Neural cell (in vitro differentiated cells): ENCODE data around the gene FREM3. TPM values are rescaled to one million over a fixed set of nuclear protein-coding genes. Genes with fewer than 3 reads are reported as not detected.

Source experiments
- H2AFZ ChIP-seq: fragments of 200-600, 300-800 bp; sonication (generic), shearing (Covaris generic); 2 replicates; pipeline ENCODE4 v1.6.0; 2014; ENCODE audit warnings: low read depth, mild to moderate bottlenecking, antibody characterized with exemption, low read length, moderate library complexity
- H3F3A ChIP-seq: fragments of 200-600 bp; shearing (Covaris generic); 2 replicates; pipeline ENCODE4 v1.6.1; 2016; ENCODE audit warnings: mild to moderate bottlenecking, moderate library complexity, mixed read lengths, antibody characterized with exemption, low read length; ENCODE audit not compliant: insufficient read depth, poor library complexity, severe bottlenecking
- H3K27ac ChIP-seq: fragments of 200-600, 300-800 bp; sonication (generic), shearing (Covaris generic); 2 replicates; pipeline ENCODE4 v1.5.1; 2014; ENCODE audit warnings: mild to moderate bottlenecking, low read length, moderate library complexity
- H3K27me3 ChIP-seq: fragments of 300-800, 200-600 bp; sonication (generic), shearing (Covaris generic); 2 replicates; pipeline ENCODE4 v1.6.0; 2014; ENCODE audit warnings: mild to moderate bottlenecking, low read depth, low read length, moderate library complexity; ENCODE audit not compliant: insufficient read depth
- H3K36me3 ChIP-seq: fragments of 300-800, 200-600 bp; sonication (generic), shearing (Covaris generic); 2 replicates; pipeline ENCODE4 v1.5.1; 2014; ENCODE audit warnings: mild to moderate bottlenecking, antibody characterized with exemption, low read length, moderate library complexity; ENCODE audit not compliant: insufficient read depth
- H3K4me2 ChIP-seq: fragments of 300-800, 200-600 bp; sonication (generic), shearing (Covaris generic); 2 replicates; pipeline ENCODE4 v1.6.0; 2014; ENCODE audit warnings: mild to moderate bottlenecking, low read length
- H3K4me3 ChIP-seq: fragments of 300-800, 200-600 bp; sonication (generic), shearing (Covaris generic); 2 replicates; pipeline ENCODE4 v1.5.1; 2014; ENCODE audit warnings: mild to moderate bottlenecking, low read length, moderate library complexity
- H3K79me2 ChIP-seq: fragments of 200-600 bp; shearing (Covaris generic); replicated peaks from 2 replicates; pipeline ENCODE4 v1.6.0; 2014; ENCODE audit warnings: mild to moderate bottlenecking, low read length, moderate library complexity; ENCODE audit not compliant: insufficient read depth
- H3K9ac ChIP-seq: fragments of 300-800, 200-600 bp; sonication (generic), shearing (Covaris generic); 2 replicates; pipeline ENCODE4 v1.6.1; 2016; ENCODE audit warnings: mild to moderate bottlenecking, low read length, mixed read lengths
- H3K9me2 ChIP-seq: fragments of 200-600 bp; shearing (Covaris generic); 2 replicates; pipeline ENCODE4 v1.6.1; 2016; ENCODE audit warnings: mild to moderate bottlenecking, low read length, mixed read lengths; ENCODE audit not compliant: insufficient read depth
- H3K9me3 ChIP-seq: fragments of 200-600, 300-800 bp; sonication (generic), shearing (Covaris generic); 2 replicates; pipeline ENCODE4 v1.6.1; 2016; ENCODE audit warnings: mild to moderate bottlenecking, mixed run types, low read length, moderate library complexity, mixed read lengths
- H4K20me1 ChIP-seq: fragments of 200-600 bp; shearing (Covaris generic); 2 replicates; pipeline ENCODE4 v1.6.1; 2016; ENCODE audit warnings: mild to moderate bottlenecking, mixed run types; ENCODE audit not compliant: insufficient read depth
- EP300 ChIP-seq: fragments of 450-650 bp; conservative IDR thresholded peaks from 2 replicates; pipeline ENCODE4 v1.6.1; 2014; ENCODE audit warnings: antibody characterized with exemption, mild to moderate bottlenecking, moderate library complexity; ENCODE audit not compliant: poor library complexity, severe bottlenecking
- EZH2 ChIP-seq: fragments of 200-600, 300-800 bp; shearing (Covaris generic), sonication (generic); IDR thresholded peaks from 2 replicates; pipeline ENCODE4 v1.6.1; 2014; ENCODE audit warnings: antibody characterized with exemption, low read length, borderline replicate concordance, mild to moderate bottlenecking; ENCODE audit not compliant: insufficient read depth, poor library complexity, severe bottlenecking
- MXI1 ChIP-seq: fragments of 450-650 bp; conservative IDR thresholded peaks from 2 replicates; pipeline ENCODE4 v1.6.1; 2014; ENCODE audit warnings: antibody characterized with exemption, mild to moderate bottlenecking; ENCODE audit not compliant: poor library complexity, severe bottlenecking
- POLR2AphosphoS5 ChIP-seq: IDR thresholded peaks from 2 replicates; pipeline ENCODE4 v1.6.1; 2012
- RAD21 ChIP-seq: fragments of 450-650 bp; conservative IDR thresholded peaks from 2 replicates; pipeline ENCODE4 v1.6.1; 2014; ENCODE audit warnings: antibody characterized with exemption, mild to moderate bottlenecking, moderate library complexity
- SMC3 ChIP-seq: fragments of 450-650 bp; conservative IDR thresholded peaks from 2 replicates; pipeline ENCODE4 v1.6.1; 2014; ENCODE audit warnings: antibody characterized with exemption, mild to moderate bottlenecking, moderate library complexity; ENCODE audit not compliant: poor library complexity
- TAF1 ChIP-seq: IDR thresholded peaks from 2 replicates; pipeline ENCODE4 v1.6.1; 2012; ENCODE audit warnings: low read depth
- polyA plus RNA-seq: library from polyadenylated mRNA; depleted of rRNA; stranded (reverse); fragments of >200 nt; gene quantifications from 2 replicates; pipeline ENCODE4 v1.2.3, GENCODE V29; 2014
- TF ChIP-seq, protein P1 (sequence below): IDR thresholded peaks from 2 replicates; pipeline ENCODE4 v1.6.1; 2012; ENCODE audit warnings: borderline replicate concordance
- TF ChIP-seq, protein P2 (sequence below): fragments of 450-650 bp; IDR thresholded peaks from 2 replicates; pipeline ENCODE4 v1.5.1; 2014; ENCODE audit warnings: antibody characterized with exemption, mild to moderate bottlenecking, moderate library complexity; ENCODE audit not compliant: poor library complexity, severe bottlenecking

FREM3 gene
- polyA plus RNA-seq, 1 donor from 2014 or later, result 0.35 TPM

DNA sequence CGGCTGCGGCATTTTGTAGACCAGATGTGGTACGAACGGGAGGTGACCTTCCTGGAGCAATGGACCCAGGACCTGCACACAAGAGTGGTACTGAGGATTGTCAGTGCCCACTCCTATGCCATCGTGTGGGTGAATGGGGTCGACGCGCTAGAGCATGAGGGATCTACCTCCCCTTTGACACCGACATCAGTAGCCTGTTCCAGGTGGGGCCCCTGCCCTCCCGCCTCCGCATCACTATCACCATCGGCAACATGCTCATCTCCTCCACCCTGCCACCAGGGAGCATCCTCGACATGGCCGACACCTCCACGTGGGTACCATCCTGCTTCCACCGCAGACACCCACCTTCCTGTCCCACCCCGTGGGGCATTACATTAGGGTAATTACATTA is 140.7 kb downstream of the FREM3 start:
- H3K4me2 ChIP-seq, result no peak overlapping the region
- no peak overlapping the region for H3K9ac ChIP-seq
- no peaks in the 10 kb centered on the region for H3K27me3 ChIP-seq
- no peaks in the 10 kb centered on the region for H4K20me1 ChIP-seq
- H3K79me2 ChIP-seq, result no peaks in the 10 kb centered on the region
- no peak for TF ChIP-seq POLR2AphosphoS5
- TF ChIP-seq RAD21, result no peak
- no peak for TF ChIP-seq TAF1
- no peak for TF ChIP-seq SMC3
- no peak for TF ChIP-seq MXI1
- TF ChIP-seq EZH2, result no peak
- TF ChIP-seq, protein P1, sequence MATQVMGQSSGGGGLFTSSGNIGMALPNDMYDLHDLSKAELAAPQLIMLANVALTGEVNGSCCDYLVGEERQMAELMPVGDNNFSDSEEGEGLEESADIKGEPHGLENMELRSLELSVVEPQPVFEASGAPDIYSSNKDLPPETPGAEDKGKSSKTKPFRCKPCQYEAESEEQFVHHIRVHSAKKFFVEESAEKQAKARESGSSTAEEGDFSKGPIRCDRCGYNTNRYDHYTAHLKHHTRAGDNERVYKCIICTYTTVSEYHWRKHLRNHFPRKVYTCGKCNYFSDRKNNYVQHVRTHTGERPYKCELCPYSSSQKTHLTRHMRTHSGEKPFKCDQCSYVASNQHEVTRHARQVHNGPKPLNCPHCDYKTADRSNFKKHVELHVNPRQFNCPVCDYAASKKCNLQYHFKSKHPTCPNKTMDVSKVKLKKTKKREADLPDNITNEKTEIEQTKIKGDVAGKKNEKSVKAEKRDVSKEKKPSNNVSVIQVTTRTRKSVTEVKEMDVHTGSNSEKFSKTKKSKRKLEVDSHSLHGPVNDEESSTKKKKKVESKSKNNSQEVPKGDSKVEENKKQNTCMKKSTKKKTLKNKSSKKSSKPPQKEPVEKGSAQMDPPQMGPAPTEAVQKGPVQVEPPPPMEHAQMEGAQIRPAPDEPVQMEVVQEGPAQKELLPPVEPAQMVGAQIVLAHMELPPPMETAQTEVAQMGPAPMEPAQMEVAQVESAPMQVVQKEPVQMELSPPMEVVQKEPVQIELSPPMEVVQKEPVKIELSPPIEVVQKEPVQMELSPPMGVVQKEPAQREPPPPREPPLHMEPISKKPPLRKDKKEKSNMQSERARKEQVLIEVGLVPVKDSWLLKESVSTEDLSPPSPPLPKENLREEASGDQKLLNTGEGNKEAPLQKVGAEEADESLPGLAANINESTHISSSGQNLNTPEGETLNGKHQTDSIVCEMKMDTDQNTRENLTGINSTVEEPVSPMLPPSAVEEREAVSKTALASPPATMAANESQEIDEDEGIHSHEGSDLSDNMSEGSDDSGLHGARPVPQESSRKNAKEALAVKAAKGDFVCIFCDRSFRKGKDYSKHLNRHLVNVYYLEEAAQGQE, result no peak
- no peak for TF ChIP-seq EP300
- TF ChIP-seq, protein P2, sequence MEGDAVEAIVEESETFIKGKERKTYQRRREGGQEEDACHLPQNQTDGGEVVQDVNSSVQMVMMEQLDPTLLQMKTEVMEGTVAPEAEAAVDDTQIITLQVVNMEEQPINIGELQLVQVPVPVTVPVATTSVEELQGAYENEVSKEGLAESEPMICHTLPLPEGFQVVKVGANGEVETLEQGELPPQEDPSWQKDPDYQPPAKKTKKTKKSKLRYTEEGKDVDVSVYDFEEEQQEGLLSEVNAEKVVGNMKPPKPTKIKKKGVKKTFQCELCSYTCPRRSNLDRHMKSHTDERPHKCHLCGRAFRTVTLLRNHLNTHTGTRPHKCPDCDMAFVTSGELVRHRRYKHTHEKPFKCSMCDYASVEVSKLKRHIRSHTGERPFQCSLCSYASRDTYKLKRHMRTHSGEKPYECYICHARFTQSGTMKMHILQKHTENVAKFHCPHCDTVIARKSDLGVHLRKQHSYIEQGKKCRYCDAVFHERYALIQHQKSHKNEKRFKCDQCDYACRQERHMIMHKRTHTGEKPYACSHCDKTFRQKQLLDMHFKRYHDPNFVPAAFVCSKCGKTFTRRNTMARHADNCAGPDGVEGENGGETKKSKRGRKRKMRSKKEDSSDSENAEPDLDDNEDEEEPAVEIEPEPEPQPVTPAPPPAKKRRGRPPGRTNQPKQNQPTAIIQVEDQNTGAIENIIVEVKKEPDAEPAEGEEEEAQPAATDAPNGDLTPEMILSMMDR, result no peak
- no peaks in the 10 kb centered on the region for H3K9me2 ChIP-seq
- no peak overlapping the region for H3K27ac ChIP-seq
- no peaks in the 10 kb centered on the region for H3F3A ChIP-seq
- no peak overlapping the region for H2AFZ ChIP-seq
- no peaks in the 10 kb centered on the region for H3K9me3 ChIP-seq
- H3K4me3 ChIP-seq, result no peak overlapping the region
- H3K36me3 ChIP-seq, result no peaks in the 10 kb centered on the region

DNA sequence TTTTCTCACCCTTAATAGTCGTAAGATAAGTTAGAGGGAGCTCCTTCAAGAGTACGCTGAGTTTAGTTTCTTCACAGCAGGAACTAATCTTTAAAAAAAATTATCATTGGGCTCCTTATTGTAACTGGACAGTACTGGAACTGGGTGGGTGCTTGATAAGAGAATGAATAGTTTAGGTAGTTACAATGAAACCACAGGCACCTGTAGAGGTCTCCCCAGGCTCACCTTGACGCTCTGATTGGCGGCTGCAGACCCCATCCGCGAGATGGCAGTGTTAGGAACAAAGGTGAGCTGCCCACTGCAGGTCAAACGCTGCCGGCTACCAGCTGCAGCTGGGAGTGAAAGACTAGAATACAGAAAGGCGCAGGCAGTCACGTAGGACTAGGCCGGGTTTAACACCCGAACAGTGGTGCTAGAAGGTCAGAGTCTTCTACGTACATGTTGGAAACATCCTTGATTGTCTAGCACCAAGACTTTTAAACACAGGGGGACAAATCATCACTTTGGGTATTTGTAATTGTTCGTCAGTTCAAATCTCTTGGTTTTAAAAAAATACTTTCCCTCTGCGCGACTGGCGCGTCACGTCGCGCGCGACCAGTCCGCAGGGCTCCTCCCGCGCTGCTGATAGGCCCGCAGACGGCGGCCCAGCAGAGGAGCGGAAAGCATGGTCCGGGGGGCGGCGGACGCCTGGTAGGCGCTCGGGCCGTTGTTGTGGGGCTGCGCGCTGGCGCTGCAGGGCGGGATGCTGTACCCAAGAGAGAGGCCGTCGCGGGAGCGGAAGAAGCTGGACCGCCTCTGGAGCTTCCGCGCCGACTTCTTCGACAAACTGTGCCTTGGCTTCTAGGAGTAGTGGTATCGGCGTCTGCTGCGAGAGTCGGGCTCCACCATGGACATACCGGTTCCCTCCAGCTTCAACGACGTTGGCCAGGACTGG is 141.4 kb downstream of the FREM3 start:
- Histone ChIP-seq H3K27me3 (no peaks in the 10 kb centered on the region), H3K9ac (no peak overlapping the region), H3K9me2 (no peaks in the 10 kb centered on the region), H2AFZ (no peak overlapping the region), H4K20me1 (no peaks in the 10 kb centered on the region), H3K27ac (no peak overlapping the region), H3K79me2 (no peaks in the 10 kb centered on the region), H3K9me3 (no peaks in the 10 kb centered on the region), H3K36me3 (no peaks in the 10 kb centered on the region), H3F3A (no peaks in the 10 kb centered on the region), H3K4me3 (no peak overlapping the region), H3K4me2 (no peak overlapping the region)
- TF ChIP-seq SMC3 (peak; percentile 74), RAD21 (peak; percentile 69), TAF1 (no peak), EZH2 (no peak)
- TF ChIP-seq, protein P2, result peak; percentile 68
